GM12891 (cell line): ENCODE results near the gene GLDN.

Experiments used
- PAX5 ChIP-seq: IDR thresholded peaks from 2 replicates; pipeline ENCODE4 v1.6.1; 2011; ENCODE audit warnings: low read length, moderate library complexity, mild to moderate bottlenecking; ENCODE audit not compliant: insufficient read depth, severe bottlenecking
- POLR2A ChIP-seq: IDR thresholded peaks from 2 replicates; pipeline ENCODE4 v1.6.1; 2011; ENCODE audit warnings: low read depth, low read length, control low read depth
- POLR2AphosphoS5 ChIP-seq: IDR thresholded peaks from 2 replicates; pipeline ENCODE4 v1.6.1; 2011; ENCODE audit warnings: low read depth, low read length, control low read depth
- TAF1 ChIP-seq: IDR thresholded peaks from 2 replicates; pipeline ENCODE4 v1.6.1; 2011; ENCODE audit warnings: low read depth, low read length, control low read depth

- TF ChIP-seq POLR2A (no peak), POLR2AphosphoS5 (no peak), PAX5 (no peak), TAF1 (no peak)
Measured at GRCh38 chr15:51363383-51363782, 21.9 kb downstream of the GLDN start.
